Activated CD4-positive, alpha-beta T cell treated with anti-CD3 and anti-CD28 coated beads, Interleukin-2, amount 50 U/mL, for 24 hours (primary cell): Measurements from ENCODE around the gene SMLR1.
"Not testable (repeated sequence)": the region's sequence is repeated elsewhere in the genome, so short reads cannot be mapped to it uniquely, and the experiment has no call there.

Source experiments
- DNase-seq, 2 donors: peaks; one replicate each; pipeline ENCODE4 v3.0.0-alpha.2; 2020; ENCODE audit warnings: low read depth in 1 of 2, low spot score in 1 of 2

The SMLR1 gene

DNA sequence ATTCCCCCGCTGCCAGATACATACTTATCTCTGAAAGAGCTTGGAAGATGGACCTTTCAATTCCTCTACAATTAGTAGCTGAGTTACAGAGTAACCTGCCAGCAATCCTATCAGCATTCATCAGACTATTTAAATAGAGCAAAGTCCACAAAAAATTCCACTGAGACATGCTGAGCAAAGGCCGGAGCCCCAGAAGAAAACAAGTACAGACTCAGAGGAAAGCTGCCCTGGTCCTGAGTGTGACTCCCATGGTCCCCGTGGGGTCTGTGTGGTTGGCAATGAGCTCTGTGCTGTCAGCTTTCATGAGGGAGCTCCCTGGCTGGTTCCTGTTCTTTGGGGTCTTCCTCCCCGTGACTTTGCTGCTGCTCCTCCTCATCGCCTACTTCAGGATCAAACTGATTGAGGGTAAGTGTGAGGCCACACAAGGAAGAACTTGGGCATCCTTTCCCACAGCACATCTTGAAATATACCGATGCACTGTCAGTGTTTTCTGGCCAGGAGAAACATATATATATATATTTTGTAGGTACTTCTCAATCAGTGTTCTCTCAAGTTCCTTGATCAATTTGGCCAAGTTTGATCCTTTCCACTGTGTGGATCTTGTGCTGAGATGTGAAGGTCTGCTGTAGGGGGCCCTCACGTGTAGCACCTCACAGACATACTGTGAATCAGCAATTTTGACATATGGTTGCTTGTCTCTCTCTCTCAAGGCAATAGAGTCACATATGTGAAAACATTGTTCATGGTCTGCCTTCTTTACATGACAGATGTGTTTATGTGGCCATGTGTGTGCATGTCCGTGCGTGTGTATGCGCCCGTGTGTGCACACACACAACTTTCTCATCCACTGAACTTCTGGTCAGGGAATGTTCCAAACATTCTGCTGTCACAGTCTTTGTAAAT lies at the start of gene SMLR1:
TSS of gene SMLR1 (plus strand) at position 160 of the 903 bp plus-strand sequence. CDS start at position 168, 8 bp downstream.
- DNase-seq: no peak

DNA sequence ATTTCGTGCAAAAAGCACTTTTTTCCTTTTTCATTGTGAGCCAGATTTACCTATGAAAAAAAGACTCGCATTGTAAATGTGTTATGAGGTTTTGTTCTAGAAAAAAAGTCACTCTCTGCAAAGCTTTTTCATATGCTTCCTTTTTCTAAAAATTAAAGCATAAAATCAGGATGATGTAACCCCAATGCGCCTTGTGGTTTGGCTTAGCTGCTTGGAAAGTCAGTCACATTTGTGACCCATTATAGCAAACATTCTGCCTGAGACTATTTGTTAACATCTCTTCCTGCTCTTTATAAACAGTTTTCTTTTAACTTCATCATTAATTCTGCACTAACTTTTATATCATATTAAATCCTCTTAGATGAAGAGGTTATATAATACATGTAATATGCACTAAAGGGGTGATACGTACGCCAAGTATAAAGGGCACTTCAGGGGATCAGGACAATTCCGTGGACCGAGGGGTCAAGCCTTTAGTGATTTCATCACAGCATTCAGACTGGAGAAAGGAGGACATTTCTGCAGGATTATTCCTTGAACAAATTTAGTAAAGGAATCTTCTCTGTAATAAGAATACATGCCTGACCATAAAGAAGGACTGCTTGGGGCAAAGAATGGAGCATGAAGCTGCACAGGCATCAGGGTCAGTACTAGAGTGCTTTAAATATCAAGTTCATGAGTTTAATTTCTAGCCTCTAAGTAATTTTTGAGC lies 48.1 kb upstream of the SMLR1 start:
- no peak for DNase-seq

DNA sequence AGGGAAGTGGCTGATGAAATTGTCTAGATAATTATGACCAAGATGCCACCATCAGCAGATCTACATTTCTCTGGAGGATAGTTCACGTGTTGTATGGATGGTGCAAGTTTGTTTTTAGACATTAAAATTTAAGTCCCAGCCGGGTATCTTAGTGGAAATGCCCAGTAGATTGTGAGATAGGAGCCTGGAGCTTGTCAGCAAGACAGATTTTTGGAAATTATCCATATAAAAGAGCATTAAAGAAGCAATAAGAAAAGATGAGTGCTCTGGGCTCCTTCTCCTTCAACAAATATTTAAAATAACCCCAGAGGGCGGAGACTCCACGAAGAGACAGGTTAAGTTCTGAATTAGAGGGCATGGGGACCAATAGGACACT lies 47.6 kb upstream of the SMLR1 start:
- no peak for DNase-seq

DNA sequence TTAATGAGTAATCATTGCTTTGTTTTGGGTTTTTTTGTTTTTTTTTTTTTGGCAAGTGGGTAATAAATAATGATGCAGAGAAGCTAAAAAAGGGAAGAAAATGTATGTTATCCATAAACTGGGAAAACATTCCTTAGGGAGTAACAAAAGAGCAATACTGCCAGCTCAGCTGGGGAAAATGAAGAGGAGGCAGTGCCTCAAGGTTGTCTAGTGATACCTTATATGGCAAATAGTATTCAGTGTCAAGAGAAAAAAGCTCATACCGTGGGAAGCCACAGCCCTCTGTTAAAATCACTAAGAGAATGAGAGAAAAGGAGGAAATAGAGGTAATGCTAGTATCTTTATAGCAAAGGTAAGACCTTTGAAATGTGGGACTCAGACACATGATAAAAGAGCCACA lies 47.1 kb upstream of the SMLR1 start:
- no peak for DNase-seq

DNA sequence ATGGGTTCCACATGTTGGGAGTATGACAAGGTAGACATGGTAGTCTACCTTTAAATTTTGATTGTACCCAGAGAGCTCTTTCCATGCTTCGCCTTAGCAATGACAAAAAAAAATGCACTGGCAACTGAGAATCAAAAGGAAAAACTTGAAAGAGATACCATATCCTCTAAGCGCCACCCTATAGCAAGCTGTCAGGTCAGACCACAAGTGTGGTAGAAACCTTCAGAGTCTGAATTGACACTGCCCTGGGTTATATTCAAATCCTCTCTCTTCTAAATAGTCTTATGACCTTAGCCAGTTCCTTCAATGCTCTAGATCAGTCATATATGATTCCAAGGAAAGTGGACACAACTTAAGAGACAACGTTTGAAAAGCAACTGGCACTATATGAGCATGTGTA lies 45.6 kb upstream of the SMLR1 start:
- DNase-seq: no peak

DNA sequence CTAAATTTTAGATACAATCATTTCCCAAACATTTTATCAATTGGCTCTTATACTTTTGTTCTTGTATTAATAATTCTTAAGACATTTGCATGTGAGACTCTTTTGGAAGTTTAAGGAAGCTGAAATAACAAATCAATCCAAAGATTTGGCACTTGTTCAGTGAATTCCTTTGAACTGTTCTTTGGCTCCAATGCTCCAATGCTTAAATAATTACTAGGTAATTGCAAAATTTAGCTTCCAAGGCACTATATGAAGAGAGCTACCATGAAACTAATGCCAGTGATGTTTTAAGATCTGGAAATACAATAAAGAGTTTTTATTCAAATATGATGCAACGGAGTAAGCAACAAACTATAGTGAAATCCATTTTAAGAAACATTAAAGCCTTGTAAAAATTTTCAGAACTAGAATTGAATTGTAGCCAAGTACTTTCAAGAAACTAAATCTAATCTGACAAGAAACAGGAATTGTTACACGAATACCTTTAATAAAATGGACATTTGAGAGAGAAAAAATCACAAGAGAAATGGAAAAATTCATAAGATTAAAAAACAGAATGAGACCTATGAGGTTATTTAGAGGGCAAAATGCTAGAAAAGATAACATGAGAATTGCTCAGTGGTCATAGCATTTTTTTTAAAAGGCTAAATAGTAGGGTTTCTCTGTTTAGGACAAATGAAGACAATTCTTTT lies 43.6 kb upstream of the SMLR1 start:
- DNase-seq: no peak

DNA sequence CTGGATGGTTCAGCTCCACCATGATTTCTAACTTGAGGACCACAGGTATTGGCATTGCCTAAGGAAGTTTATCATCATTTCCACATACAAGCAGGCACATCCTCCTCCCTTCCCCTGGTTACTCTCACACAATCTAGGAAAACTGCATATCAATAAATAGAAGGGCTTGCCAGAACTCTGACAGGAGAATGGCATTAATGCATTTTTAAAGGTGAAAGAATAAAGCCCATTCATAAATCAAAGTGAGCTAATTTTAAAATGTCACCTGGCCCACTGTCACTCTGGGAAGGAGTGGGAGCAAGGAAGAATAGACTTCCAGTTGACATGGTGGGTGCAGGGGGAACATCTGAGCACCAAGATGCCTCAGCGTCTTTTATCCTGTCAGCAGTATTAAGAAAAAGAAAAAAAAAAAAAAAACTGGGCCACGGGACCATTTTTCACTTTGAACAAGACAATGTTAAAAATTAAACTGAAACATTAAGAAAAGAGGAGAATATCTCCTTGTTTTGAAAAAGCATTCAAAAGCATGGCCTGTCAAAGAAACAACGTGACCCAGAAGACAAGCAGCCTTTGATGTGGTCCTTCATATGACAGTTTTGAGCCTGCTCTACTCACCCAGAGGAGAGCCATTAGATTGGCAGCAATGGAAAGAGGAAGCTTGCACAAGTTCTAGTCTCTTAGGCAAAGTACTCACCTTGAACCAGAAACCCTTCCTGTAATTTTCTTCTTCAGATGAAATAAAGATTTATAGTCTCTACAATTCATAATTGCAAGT lies 39.3 kb upstream of the SMLR1 start:
- DNase-seq: no peak

DNA sequence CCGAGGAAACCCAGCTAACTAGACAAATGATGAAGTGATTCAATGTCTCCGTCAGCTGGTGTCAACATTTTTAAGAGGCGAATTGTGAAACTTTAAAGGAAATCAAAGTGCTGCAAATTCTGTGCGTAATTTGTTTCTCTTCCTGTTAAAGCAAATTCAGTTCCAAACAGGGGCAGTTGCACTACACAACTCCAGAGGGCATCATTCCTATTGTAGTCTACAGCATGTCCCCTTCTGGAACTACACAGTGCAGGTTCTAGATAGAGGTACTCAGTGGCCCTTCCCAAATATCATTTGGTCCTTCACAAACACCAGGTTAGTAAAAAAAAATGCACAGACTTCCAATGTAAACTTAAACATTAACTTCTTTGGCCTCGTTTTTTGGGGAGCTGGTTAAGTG lies 38.3 kb upstream of the SMLR1 start:
- no peak for DNase-seq

DNA sequence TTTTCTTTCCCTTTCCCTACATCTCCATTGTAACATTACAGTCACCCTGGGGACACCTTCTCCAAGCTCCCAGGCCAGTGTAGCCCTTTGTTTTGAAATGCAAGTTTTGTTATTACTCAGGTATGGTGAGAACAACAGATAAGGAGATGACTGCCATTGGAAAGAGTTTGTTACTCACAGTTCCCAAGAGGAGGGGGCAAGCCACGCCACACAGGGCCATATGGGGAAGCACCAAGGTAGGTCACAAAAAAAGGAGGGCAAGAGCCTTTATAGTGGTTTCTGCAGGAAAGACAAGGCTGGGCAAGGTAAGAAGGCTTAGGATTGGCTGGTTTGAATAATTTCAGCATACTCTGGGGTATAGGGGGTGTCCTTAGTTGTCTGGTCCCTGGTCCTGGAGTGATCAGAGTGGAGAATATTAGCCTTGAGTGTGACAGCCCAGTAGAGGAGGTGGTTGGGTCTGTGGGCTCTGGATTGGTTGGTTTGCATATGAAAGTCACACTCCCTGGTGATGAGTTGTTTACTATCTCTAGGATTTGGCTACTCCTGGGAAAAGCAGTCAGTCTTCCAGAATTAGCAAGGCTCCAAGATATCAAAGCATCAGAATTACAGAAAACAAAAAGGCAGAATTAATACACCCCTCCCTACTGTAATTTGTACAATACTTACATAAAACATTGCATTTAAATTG lies 33.1 kb upstream of the SMLR1 start:
- no peak for DNase-seq

DNA sequence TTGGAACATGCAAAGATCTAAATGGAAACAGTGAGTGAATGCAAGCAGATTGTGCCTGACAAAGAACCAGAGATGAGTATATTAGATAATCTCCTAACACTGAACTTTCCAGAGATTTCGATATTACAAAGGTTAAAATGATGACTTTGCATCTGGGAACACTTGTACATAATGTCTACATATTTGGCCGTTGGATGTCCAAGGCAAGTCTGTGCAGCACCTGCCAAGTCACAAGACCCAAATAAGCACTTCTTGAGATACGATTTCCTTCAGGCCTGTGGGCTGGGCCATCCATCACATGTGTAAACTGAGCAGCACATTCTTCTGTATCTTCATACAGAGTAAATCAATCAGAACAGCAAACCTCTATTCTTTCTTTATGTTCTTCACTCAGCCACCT lies 32.5 kb upstream of the SMLR1 start:
- DNase-seq: no peak

DNA sequence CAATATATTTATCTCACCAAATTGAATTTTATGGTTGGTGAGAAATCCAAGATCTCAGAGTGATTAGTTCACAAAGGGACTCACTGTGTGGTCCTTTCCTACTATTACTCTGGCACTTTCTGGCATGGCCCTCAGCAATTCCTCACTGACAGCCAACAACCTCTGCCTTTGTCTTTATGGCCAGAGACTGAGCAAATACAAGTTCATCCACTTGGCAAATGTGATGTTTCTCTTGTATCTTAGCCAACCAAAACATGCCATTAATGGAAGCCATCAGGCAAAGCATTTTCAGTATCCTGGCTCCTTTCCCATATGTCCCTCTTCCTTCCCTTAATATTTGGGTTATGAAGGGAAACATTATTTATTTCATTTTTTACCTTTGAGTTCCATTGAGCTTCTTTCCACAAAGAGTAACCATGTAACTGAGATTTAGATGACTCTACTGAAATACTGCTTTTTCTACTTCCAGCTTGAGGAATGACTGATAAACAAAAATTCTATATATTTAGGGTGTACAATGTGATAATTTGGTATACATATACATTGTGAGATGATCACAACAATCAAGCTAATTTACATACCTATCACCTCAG lies 30.8 kb upstream of the SMLR1 start:
- no peak for DNase-seq

DNA sequence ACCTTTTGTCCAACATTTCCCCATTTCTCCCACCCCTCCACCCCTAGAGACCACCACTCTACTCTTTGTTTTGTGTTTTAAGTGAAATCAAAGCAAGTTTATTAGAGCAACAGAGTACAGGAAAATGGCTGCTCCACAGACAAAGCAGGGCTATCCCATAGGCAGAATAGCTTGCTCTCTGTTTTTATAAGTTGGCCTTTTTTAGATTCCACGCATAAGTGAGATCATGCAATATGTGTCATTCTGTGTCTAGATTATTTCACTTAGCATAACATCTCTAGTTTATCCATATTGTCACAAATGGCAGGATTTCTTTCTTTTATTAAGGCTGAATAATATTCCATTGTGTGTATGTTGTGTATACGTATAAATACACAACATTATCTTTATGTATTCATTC lies 30.1 kb upstream of the SMLR1 start:
- DNase-seq: no peak

DNA sequence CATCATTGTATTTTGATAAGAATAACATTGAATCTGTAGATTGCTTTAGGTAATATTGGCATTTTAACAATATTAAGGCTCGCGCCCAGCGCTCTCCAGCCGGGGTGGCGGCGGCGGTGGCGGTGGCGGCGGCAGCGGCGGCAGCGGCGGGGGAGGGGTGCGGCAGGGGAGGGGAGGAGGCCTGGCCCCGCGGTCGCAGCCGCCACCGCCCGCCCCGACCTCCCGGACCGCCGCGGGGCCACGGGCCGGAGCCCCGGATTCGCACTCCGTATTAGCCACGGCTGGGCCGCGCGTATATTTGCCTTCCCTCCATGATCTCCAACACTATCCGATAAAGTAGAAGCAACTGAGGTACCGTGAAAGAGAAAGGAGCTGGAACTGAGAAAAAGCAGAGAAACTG lies 25.8 kb upstream of the SMLR1 start:
- not testable (repeated sequence) for DNase-seq

DNA sequence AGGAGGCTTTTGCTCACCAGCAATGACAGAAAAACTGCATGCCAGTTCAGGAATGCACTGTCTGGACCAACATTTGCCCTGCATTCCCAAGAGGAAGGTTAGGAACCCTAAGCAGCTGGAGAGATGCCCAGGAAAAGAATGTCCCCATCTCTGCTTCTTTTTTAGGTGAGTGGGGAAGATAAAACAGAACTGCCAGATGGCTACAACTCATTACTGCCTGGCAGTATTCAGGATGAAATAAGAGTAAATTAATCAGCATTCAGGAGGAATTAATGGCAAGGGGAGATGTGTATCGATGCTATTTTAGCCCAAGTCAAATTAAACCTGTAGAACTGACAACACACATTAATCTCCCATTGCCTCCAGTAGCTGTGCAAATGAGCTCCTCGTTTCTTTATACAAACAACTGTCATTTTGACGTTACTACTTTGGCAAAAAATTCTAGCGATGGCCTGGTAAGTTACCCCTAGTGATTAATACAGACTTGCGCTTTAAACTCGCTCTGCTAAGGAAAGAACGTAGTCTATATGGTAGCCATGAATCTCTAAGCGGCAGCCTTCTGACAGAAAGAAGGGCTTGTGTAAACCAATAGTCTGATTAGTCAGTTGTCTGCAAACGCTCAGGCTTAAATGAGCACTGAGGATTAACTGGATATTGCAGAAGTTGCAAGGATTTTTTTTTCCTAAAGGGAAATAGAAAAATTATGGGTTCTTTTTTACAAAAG lies 16.7 kb upstream of the SMLR1 start:
- DNase-seq: no peak

DNA sequence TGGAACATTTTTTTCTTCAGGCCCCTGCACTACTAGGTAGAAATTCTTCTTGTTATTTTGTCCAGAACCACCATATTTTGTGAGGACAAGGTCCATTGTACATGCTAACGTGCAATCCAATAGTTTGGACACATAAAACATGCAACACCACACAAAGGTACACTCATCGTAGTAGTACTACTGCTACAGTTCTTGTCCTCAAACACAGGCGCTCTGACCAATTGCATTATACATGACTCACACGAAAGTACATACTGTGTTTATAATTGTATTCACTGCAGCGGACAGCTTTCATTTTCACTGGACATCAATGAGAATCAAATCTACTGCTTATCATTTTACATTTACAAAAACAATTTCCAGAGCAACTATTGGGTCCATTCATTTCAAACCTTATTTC lies 15.3 kb upstream of the SMLR1 start:
- DNase-seq: no peak

DNA sequence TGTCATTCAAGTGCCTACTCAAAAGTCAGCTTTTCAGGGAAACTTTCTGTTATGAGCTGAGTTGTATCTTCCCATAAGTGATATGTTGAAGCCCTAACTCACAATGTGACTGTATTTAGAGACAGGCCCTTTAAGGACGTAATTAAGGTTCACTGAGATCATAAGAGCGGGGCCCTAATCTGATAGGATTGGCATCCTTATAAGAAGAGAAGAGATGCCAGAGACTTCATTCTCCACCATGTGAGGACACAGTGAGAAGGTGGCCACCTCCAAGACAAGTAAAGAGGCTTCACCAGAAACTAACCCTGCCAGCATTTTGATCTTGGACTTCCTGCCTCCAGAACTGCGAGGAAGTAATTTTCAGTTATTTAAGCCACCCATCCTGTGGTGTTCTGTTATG lies 12.7 kb upstream of the SMLR1 start:
- DNase-seq: no peak

DNA sequence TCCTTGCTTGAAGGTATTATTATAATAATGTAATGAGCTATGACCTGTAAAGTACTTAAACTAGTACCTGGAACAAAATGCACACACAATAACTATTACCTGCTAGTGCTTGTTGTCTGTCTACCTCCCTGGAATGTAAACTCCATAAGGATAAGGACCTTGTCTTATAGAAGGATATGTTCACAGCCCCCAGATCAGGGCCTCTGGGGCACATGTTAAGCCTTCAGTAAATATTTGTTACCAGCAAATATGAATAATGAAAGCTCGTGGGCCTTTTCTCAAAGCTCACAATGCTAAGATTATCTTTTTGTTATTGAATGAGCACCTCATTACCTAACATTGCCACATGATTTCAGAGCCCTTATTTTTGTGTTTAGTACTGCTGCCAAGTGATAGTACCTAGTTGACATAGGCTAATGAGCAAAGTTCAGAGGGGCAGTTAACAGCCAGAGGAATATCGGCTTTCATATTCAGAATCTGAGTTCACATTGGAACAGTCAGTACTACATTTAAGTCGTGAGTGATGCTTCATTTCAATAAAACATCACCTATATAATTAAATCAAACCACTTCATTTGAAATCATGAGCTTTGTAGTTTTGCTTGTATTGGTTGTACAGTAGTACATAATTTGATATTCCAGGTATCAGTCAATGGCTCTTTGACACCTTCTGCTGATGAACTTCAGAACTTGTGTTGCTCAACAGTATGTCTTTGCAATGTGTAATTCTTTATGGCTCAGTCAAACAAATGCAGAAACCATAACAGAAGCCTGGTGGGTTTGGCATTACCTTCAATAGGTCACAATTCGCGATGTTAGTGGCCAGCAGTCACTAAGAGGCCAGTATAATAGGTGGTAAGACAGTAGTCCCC lies 11.8 kb upstream of the SMLR1 start:
- no peak for DNase-seq

DNA sequence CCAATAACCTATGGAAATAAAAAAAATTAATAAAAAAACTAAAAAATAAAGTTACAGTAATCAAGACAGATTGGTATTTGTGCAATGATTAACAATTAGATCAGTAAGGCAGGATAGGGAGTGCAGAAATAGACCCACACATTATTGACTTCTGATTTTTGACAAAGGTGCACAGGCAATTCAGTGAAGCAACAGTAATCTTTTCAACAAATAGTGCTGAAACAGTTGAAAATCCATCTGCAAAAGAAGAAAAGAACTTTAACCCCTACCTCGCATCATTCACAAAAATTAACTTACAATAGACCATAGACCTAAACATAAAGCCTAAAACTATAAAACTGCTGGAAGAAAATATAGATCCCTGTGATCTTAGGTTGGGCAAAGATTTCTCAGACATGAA lies 4.5 kb upstream of the SMLR1 start:
- no peak for DNase-seq
